ENCODE measurements around the gene AK6.
A peak's percentile ranks its signal among the peaks of the same experiment; 100 is the strongest.
"Not testable (repeated sequence)": the region's sequence is repeated elsewhere in the genome, so short reads cannot be mapped to it uniquely, and the experiment has no call there.

The AK6 gene

GRCh38 chr5:69334793-69335268 lies 34.5 kb downstream of the AK6 start:
- DNase-seq = peak; percentile 77

GRCh38 chr5:69333668-69334315 lies 35.5 kb downstream of the AK6 start:
- not testable (repeated sequence) for DNase-seq

GRCh38 chr5:69331528-69332445 lies 37.5 kb downstream of the AK6 start:
- no peak for DNase-seq

GRCh38 chr5:69329905-69330489 lies 39.3 kb downstream of the AK6 start:
- DNase-seq = no peak

GRCh38 chr5:69326365-69326764 lies 43.0 kb downstream of the AK6 start:
- no peak for DNase-seq

- DNase-seq = no peak
Observed at GRCh38 chr5:69317391-69317790, 51.9 kb downstream of the AK6 start.

GRCh38 chr5:69315972-69316371 lies 53.3 kb downstream of the AK6 start:
- no peak for DNase-seq

GRCh38 chr5:69313428-69313827 lies 55.9 kb downstream of the AK6 start:
- DNase-seq = no peak

- DNase-seq = no peak
Observed at GRCh38 chr5:69312459-69313160, 56.7 kb downstream of the AK6 start.

- no peak for DNase-seq
Observed at GRCh38 chr5:69309380-69309779, 59.9 kb downstream of the AK6 start.

- no peak for DNase-seq
Observed at GRCh38 chr5:69308046-69308553, 61.2 kb downstream of the AK6 start.

- DNase-seq = no peak
Observed at GRCh38 chr5:69305512-69305911, 63.8 kb downstream of the AK6 start.

Measured in activated naive CD4-positive, alpha-beta T cell treated with anti-CD3 and anti-CD28 coated beads, Interleukin-2, amount 50 U/mL, for 16 hours (primary cell).